LHCN-M2 (cell line): ENCODE data around the gene IFNGR2. TPM values are rescaled to one million over a fixed set of nuclear protein-coding genes. Genes with fewer than 3 reads are reported as not detected.
"Not testable (repeated sequence)": the region's sequence is repeated elsewhere in the genome, so short reads cannot be mapped to it uniquely, and the experiment has no call there.

Experiments
- DNase-seq: peaks from one replicate; pipeline ENCODE4 v3.0.0-alpha.2; 2012; ENCODE audit warnings: low read depth
- total RNA-seq: library from RNA; depleted of rRNA; stranded (reverse); fragments of >200 nt; gene quantifications from 2 replicates; pipeline ENCODE4 v1.2.3, GENCODE V29; 2014

IFNGR2 gene
- total RNA-seq, 1 experiment from 2014 or later = 45.4 TPM

DNA sequence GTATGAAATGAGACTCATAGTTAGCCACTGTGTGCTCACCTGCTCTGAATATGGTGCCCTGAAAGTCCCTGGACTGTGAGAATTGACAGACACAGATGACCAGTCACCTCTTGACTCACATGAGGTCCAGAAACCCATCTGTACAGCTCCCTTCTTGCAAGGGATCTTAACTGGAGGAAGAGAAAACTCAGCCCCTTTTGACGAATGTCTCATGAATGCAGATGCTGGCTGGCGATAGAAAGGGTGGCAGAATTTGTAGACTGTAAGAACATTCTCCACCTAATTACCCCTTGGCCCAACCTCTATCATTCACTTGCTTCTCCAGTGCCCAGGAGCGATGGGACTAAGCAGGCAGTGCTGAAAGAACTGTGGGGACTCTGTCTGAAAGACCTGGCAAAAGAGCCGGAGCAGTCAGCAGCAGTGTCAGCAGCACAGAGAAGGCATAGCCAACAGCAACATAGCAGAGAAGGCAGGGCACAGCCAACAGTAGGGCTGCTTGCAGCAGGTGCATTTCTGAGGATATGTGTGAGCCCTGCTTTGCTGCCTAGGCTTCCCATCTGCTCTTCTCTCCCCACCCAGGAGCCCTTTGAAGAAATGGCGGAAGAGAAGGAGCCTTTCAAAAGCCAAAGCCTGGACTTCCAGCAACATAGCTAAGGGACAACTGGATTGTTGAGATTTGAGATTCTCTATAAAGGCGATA is 25.8 kb upstream of the IFNGR2 start:
- no peak for DNase-seq

DNA sequence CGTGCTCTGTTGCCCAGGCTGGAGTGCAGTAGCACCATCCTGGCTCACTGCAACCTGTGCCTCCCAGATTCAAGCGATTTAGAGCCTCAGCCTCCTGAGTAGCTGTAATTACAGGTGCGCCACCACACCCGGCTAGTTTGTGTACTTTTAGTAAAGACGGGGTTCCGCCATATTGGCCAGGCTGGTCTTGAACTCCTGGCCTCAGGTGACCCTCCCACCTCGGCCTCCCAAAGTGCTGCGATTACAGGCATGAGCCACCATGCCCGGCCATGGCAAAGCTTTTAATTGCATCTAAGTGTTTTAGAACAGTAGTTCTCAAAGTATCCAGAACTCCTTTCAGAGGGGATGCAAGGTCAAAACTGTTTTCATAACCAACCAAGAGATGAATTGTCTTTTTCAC is 25.1 kb upstream of the IFNGR2 start:
- no peak for DNase-seq

DNA sequence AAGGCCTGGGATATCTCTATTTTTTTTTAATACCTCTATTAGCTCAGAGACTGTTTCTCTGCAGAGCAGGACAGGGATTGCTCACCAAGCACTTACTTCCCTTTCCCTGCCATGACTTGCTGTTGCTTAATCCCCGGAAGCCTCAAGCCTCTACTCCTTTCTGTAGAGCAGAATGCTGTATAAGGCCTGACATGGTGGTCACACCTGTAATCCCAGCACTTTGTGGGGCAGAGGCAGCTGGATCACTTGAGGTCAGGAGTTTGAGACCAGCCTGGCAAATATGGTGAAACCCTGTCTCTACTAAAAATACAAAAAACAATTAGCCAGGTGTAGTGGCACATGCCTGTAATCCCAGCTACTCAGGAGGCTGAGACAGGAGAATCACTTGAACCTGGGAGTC is 23.3 kb upstream of the IFNGR2 start:
- peak; percentile 70 for DNase-seq

DNA sequence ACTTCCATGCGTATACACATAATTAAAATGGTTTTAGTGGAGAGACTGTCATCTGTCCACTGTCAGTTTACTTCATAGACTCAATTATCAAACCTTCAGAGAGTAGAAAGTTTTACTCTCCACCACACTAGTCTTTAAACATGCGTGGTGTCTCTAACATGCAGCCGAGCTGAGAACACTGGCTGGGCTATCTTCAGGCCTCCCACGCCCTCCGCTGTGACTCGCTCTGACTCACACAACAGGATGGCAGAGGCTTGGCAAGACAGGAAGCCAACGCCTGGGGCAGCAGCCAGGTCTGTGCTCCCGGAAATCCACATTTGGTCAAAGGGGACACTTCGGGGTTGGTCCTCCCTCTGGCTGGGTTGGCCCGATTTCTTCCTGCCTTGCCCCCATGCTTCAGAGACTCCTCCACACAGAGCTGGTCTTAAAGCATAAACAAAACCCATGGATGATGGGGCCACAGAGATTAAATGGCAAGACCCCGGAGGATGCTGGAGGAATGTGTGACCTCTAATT is 22.7 kb upstream of the IFNGR2 start:
- DNase-seq = peak; percentile 97

DNA sequence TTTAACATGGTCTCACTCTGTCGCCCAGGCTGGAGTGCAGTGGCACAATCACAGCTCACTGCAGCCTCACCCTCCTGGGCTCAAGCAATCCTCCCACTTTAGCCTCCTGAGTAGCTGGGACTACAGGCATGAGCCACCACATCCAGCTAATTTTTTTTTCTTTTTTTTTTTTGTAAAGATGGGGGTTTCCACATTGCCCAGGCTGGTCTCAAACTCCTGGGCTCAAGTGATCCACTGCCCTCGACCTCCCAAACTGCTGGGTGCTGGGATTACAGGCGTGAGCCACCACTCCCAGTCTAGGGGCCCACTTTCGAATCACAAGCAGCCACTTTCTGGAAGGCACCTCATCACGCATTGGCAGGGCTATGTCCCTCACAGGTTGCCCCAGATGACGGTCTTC is 21.8 kb upstream of the IFNGR2 start:
- DNase-seq = not testable (repeated sequence)

DNA sequence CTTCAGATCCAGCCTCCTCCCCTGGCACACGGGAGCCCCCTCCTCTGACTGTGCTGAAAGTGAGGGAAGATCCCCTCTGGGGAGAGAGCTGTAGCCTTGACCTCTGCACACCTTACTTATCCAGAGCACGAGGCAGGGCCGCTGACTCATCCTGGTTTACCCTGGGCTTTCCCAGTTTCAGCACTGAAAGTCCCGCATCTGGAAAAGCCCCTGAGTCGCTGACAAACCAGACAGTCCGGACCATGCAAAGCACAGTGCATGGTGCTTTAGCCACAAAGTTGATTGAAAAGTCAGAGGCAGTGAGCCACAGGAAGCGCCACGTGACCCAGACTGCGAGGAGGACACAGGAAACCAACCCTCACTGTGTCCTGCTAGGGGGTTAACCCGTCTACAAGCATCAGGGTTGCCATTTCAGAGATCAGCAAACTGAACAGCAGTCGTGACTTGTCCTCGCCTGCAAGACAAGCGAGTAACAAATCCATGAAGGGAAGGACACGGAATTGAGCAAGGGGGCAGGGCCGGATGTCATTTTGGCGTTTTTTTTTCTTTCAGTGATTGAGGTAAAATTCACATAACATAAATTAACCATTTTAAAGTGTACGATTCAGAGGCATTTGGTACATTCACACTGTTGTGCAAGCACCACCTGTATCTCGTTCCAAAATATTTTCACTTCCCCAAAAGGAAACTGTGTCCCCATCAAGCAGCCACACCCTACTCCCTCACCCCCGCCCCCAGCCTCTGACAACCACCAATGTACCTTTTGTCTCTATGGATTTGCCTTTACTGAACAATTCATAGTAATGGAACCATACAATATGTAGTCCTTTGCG is 19.9 kb upstream of the IFNGR2 start:
- DNase-seq = peak; percentile 84

DNA sequence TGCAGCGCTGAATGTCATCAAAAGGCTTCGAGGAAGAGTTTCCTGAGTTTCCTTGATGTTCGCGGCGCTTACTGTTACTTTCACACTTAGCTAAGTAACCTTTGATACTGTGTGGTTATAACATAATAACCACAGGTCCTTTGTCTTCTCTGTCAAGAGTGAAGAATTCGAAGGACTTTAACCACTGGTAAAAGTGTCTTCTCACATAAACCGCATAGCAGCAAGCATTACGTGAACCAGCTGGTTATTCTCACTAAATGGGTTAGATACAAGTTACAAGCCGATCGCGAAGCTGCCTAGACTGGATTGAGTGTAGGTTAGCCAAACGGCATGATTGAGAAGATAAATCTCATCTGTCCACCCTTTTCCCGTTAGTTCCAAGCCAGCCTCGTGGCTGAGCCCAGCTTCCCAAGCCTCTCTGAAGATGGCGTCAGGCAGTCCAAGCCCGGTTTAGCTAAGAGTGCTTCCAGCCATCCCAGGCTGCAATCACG is 18.3 kb upstream of the IFNGR2 start:
- no peak for DNase-seq

DNA sequence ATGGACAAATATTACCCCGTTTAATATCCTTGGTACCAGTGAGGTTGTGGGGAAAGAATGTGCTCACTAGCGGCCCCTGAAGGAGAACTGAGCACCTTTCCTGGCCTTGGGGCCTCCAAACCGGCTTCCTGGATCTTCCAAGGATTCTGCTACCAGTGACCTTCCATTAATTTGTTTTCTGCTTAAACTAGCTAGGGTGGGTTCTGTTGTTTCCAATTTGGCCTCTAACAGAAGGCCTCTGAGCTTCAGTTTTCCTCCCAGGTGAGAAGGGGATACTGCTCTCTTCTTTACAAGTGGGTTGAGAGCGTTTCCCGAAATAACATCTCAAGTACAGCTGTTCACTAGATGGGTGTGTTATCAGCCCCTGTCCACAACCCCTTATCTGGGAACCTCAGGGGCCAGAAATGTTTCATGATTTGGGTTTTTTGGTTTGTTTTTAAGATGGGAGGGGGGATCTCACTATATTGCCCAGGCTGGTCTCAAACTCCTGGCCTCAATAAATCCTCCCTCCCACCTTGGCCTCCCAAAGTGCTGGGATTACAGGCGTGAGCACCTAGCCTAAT is 16.9 kb upstream of the IFNGR2 start:
- DNase-seq = no peak

DNA sequence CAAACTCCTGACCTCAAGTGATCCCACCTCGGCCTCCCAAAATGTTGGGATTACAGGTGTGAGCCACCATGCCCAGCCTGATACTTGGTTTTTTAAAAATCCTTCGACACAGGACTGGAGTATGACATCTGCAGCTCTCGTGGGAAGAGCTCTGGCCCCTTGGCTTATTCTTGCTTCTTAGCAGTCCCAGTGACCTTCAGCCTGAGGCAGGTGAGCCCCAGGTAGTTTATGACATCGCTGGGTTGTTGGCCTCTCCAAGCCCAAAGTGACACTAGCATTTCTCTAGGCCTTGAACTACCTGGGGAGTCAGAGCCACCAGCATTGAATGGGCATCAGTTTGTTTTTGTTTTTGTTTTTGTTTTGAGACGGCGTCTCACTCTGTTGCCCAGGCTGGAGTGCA is 15.9 kb upstream of the IFNGR2 start:
- no peak for DNase-seq

DNA sequence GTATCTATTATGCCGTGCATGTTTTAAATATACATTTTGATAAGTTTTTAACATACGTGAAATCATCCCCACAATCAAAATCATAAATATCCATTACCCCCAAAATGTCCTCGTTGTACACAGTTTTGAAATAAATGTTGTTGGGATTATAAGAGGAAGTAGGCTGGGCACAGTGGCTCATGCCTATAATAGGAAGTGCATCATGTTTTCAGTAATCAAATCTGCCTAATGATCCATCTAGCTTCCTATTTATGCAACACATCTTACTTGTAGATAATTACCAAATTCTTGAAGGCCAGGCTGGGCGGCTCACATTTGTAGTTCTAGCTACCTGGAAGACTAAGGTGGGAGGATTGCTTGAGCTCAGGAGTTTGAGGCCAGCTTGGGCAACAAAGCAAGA is 15.0 kb upstream of the IFNGR2 start:
- DNase-seq = no peak

DNA sequence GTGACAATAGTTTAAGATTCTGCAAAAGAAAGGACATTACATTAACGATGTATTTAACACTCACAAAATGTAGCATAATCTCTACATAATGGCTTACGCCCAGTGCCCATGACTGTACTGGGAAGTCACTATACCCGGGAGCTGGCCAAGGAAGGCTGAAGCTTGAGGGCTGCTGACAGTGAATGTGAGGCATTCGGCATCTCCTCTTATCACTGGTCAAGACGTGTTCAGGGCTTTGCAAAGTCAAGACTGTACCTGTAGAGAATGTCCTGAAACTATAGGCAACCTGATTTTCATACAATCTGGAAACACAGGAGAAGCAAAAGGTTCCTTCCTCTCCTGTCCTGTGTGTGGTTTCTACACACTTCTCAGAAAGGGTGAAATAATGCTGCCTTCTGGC is 12.7 kb upstream of the IFNGR2 start:
- no peak for DNase-seq

DNA sequence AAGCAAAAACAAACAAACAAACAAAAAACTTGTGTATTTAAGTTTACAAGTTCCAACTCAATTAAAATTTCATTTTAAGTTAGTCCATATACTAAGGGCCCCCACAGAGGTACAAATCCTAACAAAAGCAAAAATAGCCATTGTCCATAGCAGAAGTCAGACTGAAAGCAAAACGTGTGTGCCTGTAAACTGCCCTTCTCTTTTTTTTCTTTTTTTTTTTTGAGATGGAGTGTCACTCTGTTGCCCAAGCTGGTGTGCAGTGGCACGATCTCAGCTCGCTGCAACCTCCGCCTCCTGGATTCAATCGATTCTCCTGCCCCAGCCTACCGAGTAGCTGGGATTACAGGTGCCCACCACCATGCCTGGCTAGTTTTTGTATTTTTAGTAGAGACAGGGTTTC is 11.6 kb upstream of the IFNGR2 start:
- no peak for DNase-seq

DNA sequence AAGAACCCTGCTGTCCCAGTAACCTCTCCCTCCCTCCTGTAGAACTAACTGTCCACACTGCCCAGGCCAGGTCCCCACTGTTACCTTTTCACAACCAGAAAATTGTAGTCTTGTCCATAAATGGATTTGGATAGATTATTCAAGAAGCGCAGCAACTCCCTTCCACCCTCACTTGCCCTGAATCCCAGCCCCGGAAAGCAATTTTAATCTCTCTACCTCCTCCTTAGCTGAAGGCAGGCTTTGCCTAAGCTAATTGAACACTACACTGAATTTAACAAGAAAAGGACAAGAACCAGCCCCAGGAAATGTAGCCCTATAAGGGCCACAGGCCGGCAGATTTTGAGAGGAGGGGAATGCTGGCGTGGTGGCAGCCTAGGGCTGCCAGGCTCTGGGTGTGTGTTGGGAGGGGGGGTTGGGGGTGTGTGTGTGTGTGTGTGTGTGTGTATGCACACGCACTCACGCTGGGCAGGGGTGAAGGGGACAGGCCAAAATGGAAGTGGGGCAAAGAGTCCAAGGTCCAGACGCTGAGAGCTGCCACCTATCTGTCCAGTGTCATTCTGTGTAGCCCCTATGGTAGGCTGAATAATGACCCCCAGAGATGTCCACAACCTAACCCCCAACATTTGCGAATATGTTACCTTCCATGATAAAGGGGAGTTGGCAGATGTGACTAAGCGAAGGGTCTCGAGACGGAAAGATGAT is 10.8 kb upstream of the IFNGR2 start:
- no peak for DNase-seq

DNA sequence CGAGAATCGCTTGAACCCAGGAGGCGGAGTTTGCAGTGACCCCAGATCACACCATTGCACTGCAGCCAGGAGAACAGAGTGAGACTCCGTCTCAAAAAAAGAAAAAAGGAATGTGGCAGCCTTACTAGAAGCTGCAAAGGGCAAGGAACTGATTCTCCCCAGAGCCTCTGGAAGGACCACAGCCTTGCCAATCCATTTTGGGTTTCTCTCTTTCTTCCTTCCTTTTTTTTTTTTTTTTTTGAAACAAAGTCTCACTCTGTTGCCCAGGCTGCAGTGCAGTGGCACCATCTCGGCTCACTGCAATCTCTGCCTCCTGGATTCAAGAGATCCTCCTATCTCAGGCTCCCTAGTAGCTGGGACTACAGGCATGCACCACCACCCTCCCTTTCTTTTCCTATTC is 9.9 kb upstream of the IFNGR2 start:
- no peak for DNase-seq

DNA sequence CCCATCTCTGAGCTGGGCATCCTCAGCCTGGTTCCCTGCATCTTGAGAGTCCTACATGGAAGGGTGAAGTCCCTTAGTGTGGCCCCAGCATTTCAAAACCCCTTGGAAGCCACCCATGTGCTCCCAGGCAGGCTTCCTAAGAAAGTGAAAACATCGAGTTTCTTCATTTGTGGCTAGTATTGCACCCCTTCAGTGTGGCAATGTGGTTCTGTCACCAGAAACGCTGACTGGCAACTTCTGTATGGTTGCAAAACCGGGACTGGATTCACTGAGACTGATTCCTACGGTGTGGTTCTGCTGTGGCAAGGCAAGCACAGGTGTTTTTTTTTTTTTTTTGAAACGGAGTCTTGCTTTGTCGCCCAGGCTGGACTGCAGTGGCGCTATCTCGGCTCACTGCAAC is 9.0 kb upstream of the IFNGR2 start:
- DNase-seq = no peak

DNA sequence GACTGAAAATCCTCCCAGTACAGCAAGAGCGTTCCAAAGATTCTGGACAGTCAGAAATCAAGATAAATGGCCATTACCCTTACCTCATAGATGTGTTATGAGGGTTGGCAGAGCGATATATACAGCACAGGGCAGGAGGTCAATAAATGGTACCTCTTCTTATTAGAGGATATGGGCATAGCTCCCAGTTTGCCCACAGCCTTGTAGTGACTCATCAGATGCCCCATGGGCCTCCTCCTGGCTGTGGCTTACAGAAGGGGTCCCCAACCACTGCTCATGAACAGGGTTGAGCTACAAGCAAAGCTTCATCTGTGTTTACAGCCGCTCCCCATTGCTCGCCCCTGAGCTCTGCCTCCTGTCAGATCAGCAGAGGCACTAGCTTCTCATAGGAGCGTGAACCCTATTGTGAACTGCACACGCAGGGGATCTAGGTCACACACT is 7.3 kb upstream of the IFNGR2 start:
- peak; percentile 70 for DNase-seq

DNA sequence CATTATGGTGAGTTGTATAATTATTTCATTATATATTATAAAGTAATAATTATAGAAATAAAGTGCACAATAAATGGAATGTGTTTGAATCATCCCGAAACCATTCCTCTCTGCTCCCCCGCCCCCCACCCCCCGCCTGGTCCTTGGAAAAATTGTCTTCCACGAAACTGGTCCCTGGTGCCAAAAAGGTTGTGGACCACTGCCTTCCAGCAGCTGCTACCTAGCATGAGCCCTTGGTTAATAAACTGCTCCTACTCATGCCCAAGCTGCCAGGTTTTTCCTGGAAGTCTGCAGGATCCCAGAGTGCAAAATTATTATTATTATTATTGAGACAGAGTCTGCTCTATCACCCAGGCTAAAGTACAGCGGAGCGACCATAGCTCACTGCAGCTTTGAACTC is 6.8 kb upstream of the IFNGR2 start:
- DNase-seq = no peak

DNA sequence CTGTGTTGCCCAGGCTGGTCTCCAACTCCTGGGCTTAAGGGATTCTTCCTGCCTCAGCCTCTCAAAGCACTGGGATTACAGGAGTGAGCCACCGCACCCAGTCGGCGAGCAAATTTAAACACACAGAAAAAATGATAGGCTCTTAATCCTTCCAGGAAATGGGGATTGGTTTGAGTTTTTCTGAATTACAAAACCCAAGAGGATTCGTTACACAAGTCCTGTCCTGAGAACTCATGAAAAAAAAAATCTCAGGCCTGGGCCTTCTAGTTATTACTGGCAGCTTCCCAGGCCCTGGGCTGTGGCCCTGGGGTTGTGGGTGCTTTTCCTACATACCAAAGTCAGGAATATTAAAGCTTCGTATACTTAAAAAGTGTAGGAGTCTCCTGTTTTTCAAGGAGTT is 6.3 kb upstream of the IFNGR2 start:
- DNase-seq = peak; percentile 78

DNA sequence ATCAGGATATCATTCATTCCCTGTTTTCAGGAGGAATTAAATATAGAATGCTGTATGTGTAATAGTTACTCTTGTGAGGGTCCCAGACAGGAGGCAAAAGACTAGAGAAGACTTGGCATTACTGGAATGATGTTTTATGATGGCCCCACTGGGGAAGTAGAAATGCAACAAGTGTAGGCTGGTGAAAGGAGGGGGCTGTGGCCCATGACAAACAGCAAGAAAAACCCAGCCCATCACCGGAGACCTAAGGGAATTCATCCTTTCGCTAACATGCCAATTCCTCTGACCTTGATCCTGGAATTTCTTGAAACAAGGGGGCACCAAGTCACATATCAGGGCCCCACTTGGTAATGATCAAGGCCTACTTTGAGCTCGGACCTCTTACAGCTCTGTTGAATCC is 5.5 kb upstream of the IFNGR2 start:
- no peak for DNase-seq

DNA sequence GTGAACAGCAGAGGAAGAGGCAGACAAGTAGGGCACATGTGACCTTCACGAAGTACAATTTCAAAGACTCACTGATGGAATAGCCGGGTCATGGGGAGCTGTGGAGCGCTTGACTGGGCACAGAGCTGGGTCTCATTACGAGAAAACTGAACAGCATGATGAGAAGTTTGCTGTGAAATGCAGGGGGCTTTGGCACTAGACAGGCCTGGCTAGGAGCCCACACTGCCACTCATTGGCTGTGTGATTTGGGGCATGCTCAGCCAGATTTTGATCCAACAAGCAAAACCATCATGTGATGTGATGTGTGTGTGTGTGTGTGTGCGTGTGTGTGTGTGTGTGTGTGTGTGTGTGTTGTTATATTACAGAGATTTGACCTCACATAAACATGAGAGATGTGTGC is 4.9 kb upstream of the IFNGR2 start:
- no peak for DNase-seq

DNA sequence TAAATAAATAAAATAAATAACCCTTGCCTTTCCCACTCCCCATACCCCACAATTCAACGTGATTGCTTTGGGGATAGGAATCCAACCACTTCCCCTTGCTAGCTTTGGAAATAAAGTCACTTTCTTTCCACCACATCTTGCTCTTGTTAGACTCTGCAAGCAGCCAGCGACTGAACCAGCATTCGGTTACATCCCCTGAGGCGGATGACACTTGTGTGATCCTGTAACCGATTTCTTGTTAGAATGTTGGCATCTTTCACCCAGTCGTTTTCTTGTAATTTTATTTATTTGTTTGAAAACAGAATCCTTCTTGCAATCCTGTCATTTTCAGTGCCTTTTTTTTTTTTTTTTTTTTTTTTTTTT is 1.6 kb upstream of the IFNGR2 start:
- no peak for DNase-seq
